Testis (tissue), 3 donors: ENCODE measurements around the gene ERCC6L2. TPM values are rescaled to one million over a fixed set of nuclear protein-coding genes. Genes with fewer than 3 reads are reported as not detected.

ENCODE experiments used
- DNase-seq: peaks from one replicate; pipeline ENCODE4 v3.0.0-alpha.2; 2019
- H3K27ac ChIP-seq, 2 donors: fragments of 200-600 bp; sonication (generic); one replicate each; pipeline ENCODE4 v1.5.1; 2019
- H3K27me3 ChIP-seq: fragments of 200-600 bp; sonication (generic); one replicate; pipeline ENCODE4 v1.5.1; 2019
- H3K36me3 ChIP-seq: fragments of 200-600 bp; sonication (generic); one replicate; pipeline ENCODE4 v1.5.1; 2017; ENCODE audit warnings: low read depth; ENCODE audit errors: missing control alignments
- H3K4me1 ChIP-seq: fragments of 200-600 bp; sonication (generic); one replicate; pipeline ENCODE4 v1.5.1; 2019
- H3K4me3 ChIP-seq, 2 donors: fragments of 200-600 bp; sonication (generic); one replicate each; pipeline ENCODE4 v1.5.1; 2017 to 2019
- H3K9me3 ChIP-seq: fragments of 200-600 bp; sonication (generic); one replicate; pipeline ENCODE4 v1.5.1; 2017
- CTCF ChIP-seq, 3 experiments: fragments of 450-650 bp in 2 of 3; fragments of 200-600 bp in 1 of 3; sonication (generic) in 1 of 3; IDR thresholded peaks; one replicate each; pipeline ENCODE4 v1.5.1; 2016 to 2019; ENCODE audit warnings: antibody characterized with exemption in 3 of 3, mild to moderate bottlenecking in 2 of 3, moderate library complexity in 1 of 3
- POLR2A ChIP-seq: fragments of 450-650 bp; IDR thresholded peaks from one replicate; pipeline ENCODE4 v1.6.1; 2017; ENCODE audit warnings: antibody characterized with exemption, mild to moderate bottlenecking, moderate library complexity
- WGBS, 2 donors: methylation state at CpG; one replicate each; pipeline ENCODE4 v1.1.5; 2018; 5-methylcytosine and 5-hydroxymethylcytosine counted together
- intact Hi-C: fragments of 100-400 bp; cut with DNase I; formaldehyde crosslinking; loops from one replicate; pipeline ENCODE4 v1.15.1; 2023; ENCODE audit warnings: low total_unique reads
- polyA plus RNA-seq: library from polyadenylated mRNA; stranded (reverse); fragments of 350-450 nt; fragmentation: Illumina TruSeq; extraction: RNeasy Lipid Tissue Mini Kit (QIAGEN cat#74804); gene quantifications from one replicate; pipeline ENCODE4 v1.2.3, GENCODE V29; 2014; ENCODE audit warnings: low read depth, low replicate concordance; ENCODE audit not compliant: insufficient read depth
- total RNA-seq, 2 donors: library from RNA; depleted of rRNA; stranded (reverse); fragments of >200 nt; gene quantifications; one replicate each; pipeline ENCODE4 v1.2.3, GENCODE V29; 2016

ERCC6L2 gene
- total and polyA plus RNA-seq, 3 donors from 2014 or later, result 14.8 to 100 (median 83.9) TPM

- WGBS, 2 donors, result 98 to 100% methylated on average over 2 of the region's 2 CpGs
- no peak for DNase-seq
- H3K4me1 ChIP-seq, result no peaks in the 10 kb centered on the region
- TF ChIP-seq POLR2A (no peak), CTCF (IDR thresholded peaks at IDR 0.05) (no peak)
- H3K27ac ChIP-seq, result no peak overlapping the region
- H3K9me3 ChIP-seq, result no peaks in the 10 kb centered on the region
- H3K4me3 ChIP-seq, result no peak overlapping the region
- intact Hi-C loops, result no loop called here
- no peaks in the 10 kb centered on the region for H3K36me3 ChIP-seq
- no peaks in the 10 kb centered on the region for H3K27me3 ChIP-seq
Measured at GRCh38 chr9:95892690-95893089, 17.2 kb downstream of the ERCC6L2 start.

GRCh38 chr9:95896580-95896979 is 21.1 kb downstream of the ERCC6L2 start:
- H3K9me3 ChIP-seq, result no peaks in the 10 kb centered on the region
- no peak overlapping the region for H3K27ac ChIP-seq
- H3K4me1 ChIP-seq, result no peaks in the 10 kb centered on the region
- no peaks in the 10 kb centered on the region for H3K27me3 ChIP-seq
- H3K36me3 ChIP-seq, result no peaks in the 10 kb centered on the region
- H3K4me3 ChIP-seq, result no peak overlapping the region
- intact Hi-C loops, result no loop called here
- DNase-seq, result no peak
- no peak for TF ChIP-seq CTCF (IDR thresholded peaks at IDR 0.05)
- no peak for TF ChIP-seq POLR2A
- 92 to 100% methylated on average over 2 of the region's 2 CpGs for WGBS, 2 donors

- Histone ChIP-seq H3K4me1 (no peaks in the 10 kb centered on the region), H3K27me3 (no peaks in the 10 kb centered on the region), H3K36me3 (no peaks in the 10 kb centered on the region), H3K9me3 (no peaks in the 10 kb centered on the region), H3K27ac (no peak overlapping the region), H3K4me3 (no peak overlapping the region)
- intact Hi-C loops, result no loop called here
- WGBS, 2 donors, result 77 to 79% methylated on average over 3 of the region's 3 CpGs
- DNase-seq, result no peak
- TF ChIP-seq POLR2A (no peak), CTCF (IDR thresholded peaks at IDR 0.05) (no peak)
Measured at GRCh38 chr9:95901506-95901905, 26.0 kb downstream of the ERCC6L2 start.

- intact Hi-C loops, result no loop called here
Measured at GRCh38 chr9:95903398-95903797, 27.9 kb downstream of the ERCC6L2 start.

More at GRCh38 chr9:95903398-95903797, 27.9 kb downstream of the ERCC6L2 start:
- no peak overlapping the region for H3K27ac ChIP-seq
- H3K4me3 ChIP-seq, result no peak overlapping the region
- H3K36me3 ChIP-seq, result no peaks in the 10 kb centered on the region
- TF ChIP-seq POLR2A, result no peak
- TF ChIP-seq CTCF (IDR thresholded peaks at IDR 0.05), result no peak
- H3K4me1 ChIP-seq, result no peaks in the 10 kb centered on the region
- no peak for DNase-seq
- H3K27me3 ChIP-seq, result no peaks in the 10 kb centered on the region
- H3K9me3 ChIP-seq, result no peaks in the 10 kb centered on the region
